ENCODE data around the gene BLVRA.

BLVRA gene

GRCh38 chr7:43753271-43753810, 5.1 kb upstream of the BLVRA start:
- Histone ChIP-seq H3K27ac (no peak overlapping the region), H3K36me3 (no peaks in the 10 kb centered on the region), H3K9me3 (no peaks in the 10 kb centered on the region), H3K4me3 (no peak overlapping the region), H3K27me3 (no peaks in the 10 kb centered on the region), H3K4me1 (no peaks in the 10 kb centered on the region)
- no peak for DNase-seq
- TF ChIP-seq CTCF (IDR thresholded peaks at IDR 0.05), result no peak
- intact Hi-C loops (cut with DNase I; ENCODE audit: low total_unique reads), result no loop called here

DNA sequence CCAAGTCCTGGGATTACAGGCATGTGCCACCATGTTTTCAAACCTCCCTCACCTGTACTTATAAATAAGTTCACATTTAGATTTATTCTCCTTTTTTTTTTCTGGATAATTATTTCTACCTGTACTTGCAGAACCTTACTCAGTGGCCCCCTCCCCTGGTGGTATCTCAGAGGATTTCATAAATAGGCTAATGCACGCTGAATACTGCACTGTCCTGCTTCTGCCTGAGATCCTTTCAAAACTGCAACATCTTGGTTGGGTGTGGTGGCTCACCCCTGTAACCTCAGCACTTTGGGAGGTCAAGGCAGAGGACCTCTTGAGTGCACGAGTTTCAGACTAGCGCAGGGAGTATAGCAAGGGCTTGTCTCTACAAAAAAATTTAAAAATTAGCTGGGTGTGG, 4.6 kb upstream of the BLVRA start:
- no peaks in the 10 kb centered on the region for H3K36me3 ChIP-seq
- no peaks in the 10 kb centered on the region for H3K4me1 ChIP-seq
- no peak overlapping the region for H3K27ac ChIP-seq
- no peaks in the 10 kb centered on the region for H3K27me3 ChIP-seq
- intact Hi-C loops (cut with DNase I; ENCODE audit: low total_unique reads), result no loop called here
- DNase-seq, result no peak
- no peak overlapping the region for H3K4me3 ChIP-seq
- no peaks in the 10 kb centered on the region for H3K9me3 ChIP-seq
- no peak for TF ChIP-seq CTCF (IDR thresholded peaks at IDR 0.05)

DNA sequence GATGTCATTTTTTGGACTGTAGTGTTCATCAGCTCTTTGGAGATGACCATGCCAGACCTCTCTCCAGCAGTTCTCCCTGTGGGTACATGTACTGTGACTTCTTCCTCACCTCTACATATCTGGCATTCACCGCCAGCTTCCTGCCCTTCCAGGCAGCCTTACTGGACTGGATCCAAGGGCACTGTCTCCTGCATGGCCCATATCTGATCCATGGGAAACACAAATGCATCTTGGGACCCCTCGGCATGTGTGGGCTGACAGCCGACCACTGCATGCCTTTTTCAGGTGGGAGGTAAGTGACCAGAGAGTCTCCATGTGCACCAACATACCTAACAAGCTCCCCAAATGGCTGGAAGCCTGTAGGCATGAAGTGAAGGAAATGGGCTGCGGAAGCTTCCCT, 3.9 kb upstream of the BLVRA start:
- Histone ChIP-seq H3K27me3 (no peaks in the 10 kb centered on the region), H3K4me1 (peaks cover 0 to 4% (median 0%) of the 10 kb centered on the region in 4 donors), H3K27ac (no peak overlapping the region), H3K4me3 (no peak overlapping the region), H3K9me3 (no peaks in the 10 kb centered on the region), H3K36me3 (no peaks in the 10 kb centered on the region)
- TF ChIP-seq CTCF (IDR thresholded peaks at IDR 0.05), result no peak
- peak in 1 of 2 donors; percentile 48 for DNase-seq
- intact Hi-C loops (cut with DNase I; ENCODE audit: low total_unique reads), result no loop called here

DNA sequence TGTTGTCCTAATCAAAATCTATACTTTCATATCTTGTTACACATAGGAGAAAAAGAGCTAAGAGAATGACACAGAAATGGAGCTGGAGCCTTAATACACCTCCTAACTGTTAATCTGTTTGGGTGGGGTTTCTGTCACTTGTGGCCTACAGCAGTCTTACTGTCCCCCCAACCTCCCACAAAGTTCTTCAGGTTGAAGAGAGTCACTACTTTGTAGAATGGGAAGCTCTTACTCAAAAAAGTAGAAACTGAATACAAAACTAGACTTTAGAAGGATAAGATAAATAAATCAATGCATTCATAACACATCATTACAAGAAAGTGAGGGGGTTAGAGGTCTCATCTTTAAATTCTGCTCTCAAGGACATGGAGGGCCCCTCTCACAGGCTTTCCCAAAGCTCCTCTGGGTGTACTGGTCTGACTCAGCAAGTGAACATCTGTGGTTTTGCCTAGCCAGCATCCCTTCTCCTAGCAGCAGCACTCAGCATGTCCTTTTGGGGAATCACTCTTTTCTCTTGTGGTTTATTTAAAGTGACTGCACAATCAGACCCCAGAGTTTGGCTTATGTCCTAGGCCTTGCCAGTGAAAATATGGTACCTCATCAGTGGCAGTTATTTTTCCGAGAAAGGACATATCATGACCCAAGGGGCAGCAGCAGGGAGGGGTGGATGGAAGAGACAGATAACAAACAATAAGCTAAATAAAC, 2.0 kb upstream of the BLVRA start:
- TF ChIP-seq CTCF (IDR thresholded peaks at IDR 0.05), result no peak
- no peak for DNase-seq
- Histone ChIP-seq H3K4me1 (peaks cover 0 to 6% (median 0%) of the 10 kb centered on the region in 4 donors), H3K36me3 (no peaks in the 10 kb centered on the region), H3K4me3 (no peak overlapping the region), H3K9me3 (no peaks in the 10 kb centered on the region), H3K27ac (no peak overlapping the region), H3K27me3 (no peaks in the 10 kb centered on the region)
- intact Hi-C loops (cut with DNase I; ENCODE audit: low total_unique reads), result no loop called here

GRCh38 chr7:43757073-43757720, 1.3 kb upstream of the BLVRA start:
- no peaks in the 10 kb centered on the region for H3K27me3 ChIP-seq
- TF ChIP-seq CTCF (IDR thresholded peaks at IDR 0.05), result no peak
- H3K27ac ChIP-seq, result no peak overlapping the region
- H3K4me1 ChIP-seq, result peaks cover 0 to 10% (median 0%) of the 10 kb centered on the region in 4 donors
- H3K4me3 ChIP-seq, result no peak overlapping the region
- no peaks in the 10 kb centered on the region for H3K9me3 ChIP-seq
- DNase-seq, result no peak
- H3K36me3 ChIP-seq, result no peaks in the 10 kb centered on the region
- intact Hi-C loops (cut with DNase I; ENCODE audit: low total_unique reads), result no loop called here

All from tibial artery (tissue), 4 donors.